ENCODE data around the gene PEX7. TPM values are rescaled to one million over a fixed set of nuclear protein-coding genes. Genes with fewer than 3 reads are reported as not detected.
A peak's percentile ranks its signal among the peaks of the same experiment; 100 is the strongest.

The PEX7 gene
- total and polyA plus RNA-seq, 2 of the 8 experiments (the other 6 are each of a cell fraction or from before 2014, with no cell fraction given) = 6.4 to 11.0 TPM

GRCh38 chr6:136793363-136793762 lies 29.0 kb upstream of the PEX7 start:
- Histone ChIP-seq H3K27ac (ENCODE audit: low read depth, low read length) (no peak overlapping the region), H3K56ac (replicated peaks; ENCODE audit: insufficient read length, low read depth, low read length) (no peak overlapping the region), H2BK5ac (ENCODE audit: low read depth, low read length) (no peak overlapping the region), H4K20me1 (replicated peaks in 1 of 2; ENCODE audit: control insufficient read depth in 1 of 2, insufficient read depth in 2 of 2, low read length in 2 of 2) (peaks cover 0 to 5% of the 10 kb centered on the region in 2 experiments), H3K36me3 (ENCODE audit: control insufficient read depth in 2 of 4, insufficient read depth in 4 of 4, low read length in 3 of 4) (no peaks in the 10 kb centered on the region), H3K79me1 (ENCODE audit: low read depth, low read length) (no peaks in the 10 kb centered on the region), H3K27me3 (replicated peaks in 1 of 4; ENCODE audit: control insufficient read depth in 3 of 4, extremely low read depth in 1 of 4, insufficient read depth in 3 of 4, low read length in 3 of 4) (peaks cover 8 to 31% (median 19%) of the 10 kb centered on the region in 4 experiments; a peak in 6 of 7 replicates), H3K4me1 (replicated peaks in 1 of 4; ENCODE audit: control insufficient read depth in 3 of 4, insufficient read depth in 4 of 4, low read length in 3 of 4) (0 out of 7 replicates have a peak, but pooled peaks cover 0 to 9% (median 1%) of the 10 kb centered on the region in 4 experiments), H3K23me2 (ENCODE audit: low read depth, low read length) (peaks cover 12% of the 10 kb centered on the region; the same call in 1 of the 2 replicates), H4K5ac (ENCODE audit: insufficient read length, low read depth, low read length) (no peak overlapping the region), H4K91ac (replicated peaks; ENCODE audit: insufficient read length, low read length) (no peak overlapping the region), H3K4ac (replicated peaks; ENCODE audit: insufficient read length, low read depth, low read length) (no peak overlapping the region), H2BK15ac (ENCODE audit: low read length) (no peak overlapping the region), H3K4me3 (ENCODE audit: extremely low read depth in 1 of 4, insufficient read depth in 2 of 4, low read depth in 3 of 4, low read length in 4 of 4) (peak overlapping the region in 1 of 4 experiments; percentile 78; a peak in 4 of 8 replicates), H2BK12ac (ENCODE audit: low read depth, low read length) (no peak overlapping the region), H3K14ac (ENCODE audit: insufficient read length) (no peak overlapping the region), H3K4me2 (ENCODE audit: insufficient read depth in 1 of 2, low read depth in 2 of 2, low read length in 2 of 2) (peak overlapping the region; percentile 71 to 90), H3K79me2 (ENCODE audit: control insufficient read depth in 1 of 2, insufficient read depth in 2 of 2, low read length in 2 of 2) (no peaks in the 10 kb centered on the region), H2BK20ac (ENCODE audit: low read length) (no peak overlapping the region), H3K9ac (replicated peaks in 1 of 4; ENCODE audit: extremely low read depth in 1 of 4, low read depth in 3 of 4, low read length in 3 of 4) (no peak overlapping the region), H4K8ac (ENCODE audit: extremely low read depth, insufficient read depth, low read length) (no peak overlapping the region), H3K9me3 (ENCODE audit: insufficient read depth in 2 of 2, low read depth in 1 of 2, low read length in 1 of 2) (no peaks in the 10 kb centered on the region), H2AFZ (ENCODE audit: low read length) (no peak overlapping the region), H3K18ac (ENCODE audit: extremely low read depth, low read length) (no peak overlapping the region), H3K23ac (ENCODE audit: insufficient read length) (no peak overlapping the region), H2AK5ac (ENCODE audit: low read depth, low read length) (no peak overlapping the region), H2BK120ac (replicated peaks; ENCODE audit: low read depth, low read length) (no peak overlapping the region)
- ChIA-PET POLR2A (ENCODE audit: partially characterized antibody) (no interaction called here), CTCF (ENCODE audit: partially characterized antibody) (interaction anchor here (0.6 to 4.7 kb wide), 9 partner anchors 28 to 470 kb away, joined by 3 to 99 read pairs (median 6); no protein-coding TSS in a partner anchor)
- TF ChIP-seq RFX5 (IDR thresholded peaks at IDR 0.05; ENCODE audit: borderline replicate concordance, low read depth, low read length) (no peak), CEBPB (IDR thresholded peaks at IDR 0.05; ENCODE audit: low read depth, low read length) (no peak), CHD1 (IDR thresholded peaks at IDR 0.05; ENCODE audit: low read depth, low read length) (no peak), TCF12 (IDR thresholded peaks at IDR 0.05; ENCODE audit: low read depth, low read length) (no peak), TEAD4 (IDR thresholded peaks at IDR 0.05; ENCODE audit: low read depth, low read length) (no peak), RAD21 (IDR thresholded peaks at IDR 0.05 in 1 of 2, conservative IDR thresholded peaks at IDR 0.05 in 1 of 2; ENCODE audit: low read depth in 2 of 2, low read length in 2 of 2) (no peak), TAF1 (IDR thresholded peaks at IDR 0.05; ENCODE audit: low read depth, low read length) (no peak), MAX (IDR thresholded peaks at IDR 0.05) (no peak), POLR2AphosphoS5 (IDR thresholded peaks at IDR 0.05; ENCODE audit: low read depth, low read length) (no peak), EZH2 (IDR thresholded peaks at IDR 0.05; ENCODE audit: low read depth, low read length, severe bottlenecking) (no peak), SP1 (IDR thresholded peaks at IDR 0.05; ENCODE audit: low read depth, low read length) (no peak), CBX5 (IDR thresholded peaks at IDR 0.05; ENCODE audit: low read depth, low read length) (no peak), ATF3 (IDR thresholded peaks at IDR 0.05; ENCODE audit: insufficient read depth, low read depth, low read length) (no peak)
- WGBS, 2 experiments (ENCODE audit: extremely low coverage in 1 of 2, insufficient coverage in 1 of 2, insufficient read length in 1 of 2, insufficient replicate concordance in 2 of 2, low coverage in 1 of 2, low lambda C conversion rate in 2 of 2, missing lambda C conversion rate in 1 of 2) = 73% methylated on average over 8 of the region's 8 CpGs; no CpG with 5 or more reads in 1 of the 2 experiments
- no peak for DNase-seq (ENCODE audit: low read depth in 1 of 2, low spot score in 2 of 2)
- FAIRE-seq = no peak

Measured in H1 (cell line).